Tibial artery (tissue), 4 donors: ENCODE results near the gene SPG11.

Experiments
- DNase-seq, 2 donors: peaks; one replicate each; pipeline ENCODE4 v3.0.0-alpha.2; 2019
- H3K27ac ChIP-seq, 2 donors: fragments of 200-600 bp; sonication (generic) in 1 of 2; 1 replicate in 1 of 2; 2 replicates in 1 of 2; pipeline ENCODE4 v1.5.1; 2018 to 2019; ENCODE audit warnings: mild to moderate bottlenecking in 1 of 2
- H3K27me3 ChIP-seq, 2 donors: fragments of 200-600 bp; sonication (generic) in 1 of 2; one replicate each; pipeline versions ENCODE4 v1.5.1 to v1.6.0; 2016 to 2019
- H3K36me3 ChIP-seq, 3 donors: fragments of 200-600 bp; sonication (generic) in 2 of 3; one replicate each; pipeline ENCODE4 v1.5.1; 2016 to 2019; ENCODE audit warnings: mild to moderate bottlenecking in 2 of 3
- H3K4me1 ChIP-seq, 4 donors: fragments of 200-600 bp; sonication (generic) in 2 of 4; 1 replicate in 3 of 4; 2 replicates in 1 of 4; pipeline ENCODE4 v1.5.1; 2016 to 2019
- H3K4me3 ChIP-seq, 2 donors: fragments of 200-600 bp; sonication (generic) in 1 of 2; 1 replicate in 1 of 2; 2 replicates in 1 of 2; pipeline ENCODE4 v1.5.1; 2018 to 2019; ENCODE audit warnings: mild to moderate bottlenecking in 2 of 2
- H3K9me3 ChIP-seq, 3 donors: fragments of 200-600 bp; sonication (generic) in 1 of 3; one replicate each; pipeline ENCODE4 v1.5.1; 2016 to 2019
- intact Hi-C: fragments of 100-400 bp; cut with DNase I; formaldehyde crosslinking; loops from one replicate; pipeline ENCODE4 v1.15.0; 2023; ENCODE audit warnings: low total_unique reads
- TF ChIP-seq, protein P1 (sequence below), 2 experiments: fragments of 200-600 bp in 1 of 2; fragments of 450-650 bp in 1 of 2; IDR thresholded peaks; one replicate each; pipeline ENCODE4 v1.5.1; 2017 to 2019; ENCODE audit warnings: antibody characterized with exemption in 2 of 2, mild to moderate bottlenecking in 1 of 2, moderate library complexity in 1 of 2

SPG11 gene

DNA sequence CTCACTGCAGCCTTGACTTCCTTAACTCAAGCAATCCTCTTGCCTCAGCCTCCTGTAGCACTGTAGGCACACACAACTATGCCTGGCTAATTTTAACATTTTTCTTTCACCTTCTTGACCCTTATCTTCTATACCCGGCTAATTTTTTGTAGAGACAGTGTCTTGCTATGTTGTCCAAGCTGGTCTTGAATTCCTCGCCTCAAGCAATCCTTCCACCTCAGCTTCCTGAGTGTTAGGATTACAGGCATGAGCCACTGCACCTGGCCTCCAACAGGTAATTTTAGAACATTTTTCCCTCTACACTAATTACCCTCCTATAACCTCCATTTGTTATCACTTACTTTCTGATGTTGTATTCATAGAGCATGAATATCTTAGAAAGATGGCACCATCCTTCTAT, 60.3 kb downstream of the SPG11 start:
- Histone ChIP-seq H3K4me1 (no peaks in the 10 kb centered on the region), H3K27ac (no peak overlapping the region), H3K9me3 (no peaks in the 10 kb centered on the region), H3K4me3 (no peak overlapping the region), H3K36me3 (peaks cover 52 to 85% (median 71%) of the 10 kb centered on the region in 3 donors), H3K27me3 (no peaks in the 10 kb centered on the region)
- TF ChIP-seq, protein P1, sequence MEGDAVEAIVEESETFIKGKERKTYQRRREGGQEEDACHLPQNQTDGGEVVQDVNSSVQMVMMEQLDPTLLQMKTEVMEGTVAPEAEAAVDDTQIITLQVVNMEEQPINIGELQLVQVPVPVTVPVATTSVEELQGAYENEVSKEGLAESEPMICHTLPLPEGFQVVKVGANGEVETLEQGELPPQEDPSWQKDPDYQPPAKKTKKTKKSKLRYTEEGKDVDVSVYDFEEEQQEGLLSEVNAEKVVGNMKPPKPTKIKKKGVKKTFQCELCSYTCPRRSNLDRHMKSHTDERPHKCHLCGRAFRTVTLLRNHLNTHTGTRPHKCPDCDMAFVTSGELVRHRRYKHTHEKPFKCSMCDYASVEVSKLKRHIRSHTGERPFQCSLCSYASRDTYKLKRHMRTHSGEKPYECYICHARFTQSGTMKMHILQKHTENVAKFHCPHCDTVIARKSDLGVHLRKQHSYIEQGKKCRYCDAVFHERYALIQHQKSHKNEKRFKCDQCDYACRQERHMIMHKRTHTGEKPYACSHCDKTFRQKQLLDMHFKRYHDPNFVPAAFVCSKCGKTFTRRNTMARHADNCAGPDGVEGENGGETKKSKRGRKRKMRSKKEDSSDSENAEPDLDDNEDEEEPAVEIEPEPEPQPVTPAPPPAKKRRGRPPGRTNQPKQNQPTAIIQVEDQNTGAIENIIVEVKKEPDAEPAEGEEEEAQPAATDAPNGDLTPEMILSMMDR (IDR thresholded peaks at IDR 0.05), result no peak
- intact Hi-C loops, result no loop called here
- DNase-seq, result no peak

- TF ChIP-seq, protein P1 (IDR thresholded peaks at IDR 0.05), result no peak
- no peak for DNase-seq
- no peaks in the 10 kb centered on the region for H3K9me3 ChIP-seq
- H3K4me1 ChIP-seq, result no peaks in the 10 kb centered on the region
- no peak overlapping the region for H3K4me3 ChIP-seq
- no peak overlapping the region for H3K27ac ChIP-seq
- no peaks in the 10 kb centered on the region for H3K27me3 ChIP-seq
- intact Hi-C loops, result no loop called here
- peaks cover 65 to 85% (median 66%) of the 10 kb centered on the region in 3 donors for H3K36me3 ChIP-seq
Observed at GRCh38 chr15:44598892-44599291, 64.6 kb downstream of the SPG11 start.

DNA sequence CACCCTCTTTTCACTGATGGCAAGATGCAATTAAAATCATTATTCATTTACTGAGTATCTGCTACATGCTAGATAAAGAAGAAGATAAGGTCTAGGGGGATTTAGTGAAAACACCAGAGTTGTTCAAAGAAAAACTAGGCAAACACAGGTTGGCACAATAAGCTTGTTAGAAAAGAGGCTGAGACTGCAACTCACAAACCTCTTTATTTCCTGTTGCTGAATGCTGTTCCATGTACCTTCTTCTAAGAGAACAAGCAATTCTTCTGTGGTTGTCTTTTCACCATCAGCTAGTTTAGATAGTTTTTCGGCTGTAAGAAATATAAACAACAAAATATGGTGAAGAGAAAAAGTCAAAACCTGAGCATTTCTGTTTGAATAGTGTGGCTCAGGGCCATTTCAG, 65.4 kb downstream of the SPG11 start:
- no peak overlapping the region for H3K4me3 ChIP-seq
- H3K9me3 ChIP-seq, result no peaks in the 10 kb centered on the region
- no peak for DNase-seq
- H3K27ac ChIP-seq, result no peak overlapping the region
- TF ChIP-seq, protein P1 (IDR thresholded peaks at IDR 0.05), result no peak
- H3K27me3 ChIP-seq, result no peaks in the 10 kb centered on the region
- no peaks in the 10 kb centered on the region for H3K4me1 ChIP-seq
- intact Hi-C loops, result no loop called here
- H3K36me3 ChIP-seq, result peaks cover 63 to 85% (median 70%) of the 10 kb centered on the region in 3 donors

- no peak overlapping the region for H3K27ac ChIP-seq
- no peak for DNase-seq
- peaks cover 69 to 87% (median 81%) of the 10 kb centered on the region in 3 donors for H3K36me3 ChIP-seq
- intact Hi-C loops, result no loop called here
- no peaks in the 10 kb centered on the region for H3K27me3 ChIP-seq
- TF ChIP-seq, protein P1 (IDR thresholded peaks at IDR 0.05), result no peak
- no peaks in the 10 kb centered on the region for H3K4me1 ChIP-seq
- no peaks in the 10 kb centered on the region for H3K9me3 ChIP-seq
- H3K4me3 ChIP-seq, result no peak overlapping the region
Observed at GRCh38 chr15:44596511-44597010, 66.9 kb downstream of the SPG11 start.

DNA sequence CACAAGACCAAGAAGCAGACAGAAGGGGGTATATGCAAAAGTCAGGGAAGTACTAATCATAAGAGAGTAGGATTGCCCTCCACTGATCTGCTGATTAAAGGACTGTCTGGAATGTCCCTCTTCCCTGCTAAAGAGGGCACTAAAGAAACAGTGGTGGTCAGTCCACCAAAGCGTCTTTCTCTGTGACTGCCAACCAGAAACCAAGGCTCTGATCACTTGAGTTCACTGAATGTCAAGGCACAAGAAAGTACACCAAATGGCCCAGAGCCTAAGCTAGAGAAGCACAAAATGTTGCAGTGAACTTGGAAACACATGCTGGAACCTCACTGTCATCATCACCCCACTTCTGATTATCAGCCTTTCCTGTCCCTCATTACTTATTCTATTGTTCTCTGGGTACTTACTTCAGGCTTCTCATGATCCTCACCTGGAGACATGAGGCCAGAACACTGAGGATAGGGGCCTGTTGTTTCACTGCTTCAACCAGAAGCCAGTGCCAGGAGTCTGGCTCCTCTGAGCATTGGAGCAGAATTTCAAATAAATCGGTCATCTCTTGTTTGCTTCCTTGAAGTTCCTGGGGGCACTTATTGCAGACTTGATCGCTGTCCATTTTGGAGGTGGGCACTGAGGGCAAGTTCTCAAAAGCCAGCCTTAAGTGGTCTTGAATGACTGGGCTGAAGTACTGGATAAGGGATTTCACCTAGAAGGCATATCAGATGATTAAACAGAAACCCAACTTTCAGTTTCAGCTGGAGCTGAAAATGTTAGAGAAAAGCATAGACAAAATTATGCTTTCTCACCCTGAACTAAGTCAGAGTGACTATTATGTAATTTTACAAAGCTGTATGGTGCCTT, 67.6 kb downstream of the SPG11 start:
- intact Hi-C loops, result no loop called here
- Histone ChIP-seq H3K27ac (no peak overlapping the region), H3K36me3 (peaks cover 76 to 87% (median 81%) of the 10 kb centered on the region in 3 donors), H3K27me3 (no peaks in the 10 kb centered on the region), H3K9me3 (no peaks in the 10 kb centered on the region), H3K4me1 (no peaks in the 10 kb centered on the region), H3K4me3 (no peak overlapping the region)
- no peak for DNase-seq
- TF ChIP-seq, protein P1 (IDR thresholded peaks at IDR 0.05), result no peak
